NCI-H524 (cell line): Measurements from ENCODE around the gene PLEKHG4B.
"Not testable (repeated sequence)": the region's sequence is repeated elsewhere in the genome, so short reads cannot be mapped to it uniquely, and the experiment has no call there.

Source experiments
- DNase-seq, 2 experiments: peaks; one replicate each; lab custom pipeline; 2025; lab: John Stamatoyannopoulos, UW

PLEKHG4B gene

GRCh38 chr5:93221-93980 is 1.4 kb downstream of the PLEKHG4B start:
- no peak for DNase-seq

GRCh38 chr5:94113-94892 is 2.3 kb downstream of the PLEKHG4B start:
- no peak for DNase-seq

- no peak for DNase-seq
Measured at GRCh38 chr5:95241-95980, 3.4 kb downstream of the PLEKHG4B start.

GRCh38 chr5:96976-97660 is 5.2 kb downstream of the PLEKHG4B start:
- DNase-seq = no peak

GRCh38 chr5:99815-100214 is 7.8 kb downstream of the PLEKHG4B start:
- no peak for DNase-seq

- DNase-seq = no peak
Measured at GRCh38 chr5:102411-103043, 10.6 kb downstream of the PLEKHG4B start.

GRCh38 chr5:104106-104505 is 12.1 kb downstream of the PLEKHG4B start:
- DNase-seq = not testable (repeated sequence)

DNA sequence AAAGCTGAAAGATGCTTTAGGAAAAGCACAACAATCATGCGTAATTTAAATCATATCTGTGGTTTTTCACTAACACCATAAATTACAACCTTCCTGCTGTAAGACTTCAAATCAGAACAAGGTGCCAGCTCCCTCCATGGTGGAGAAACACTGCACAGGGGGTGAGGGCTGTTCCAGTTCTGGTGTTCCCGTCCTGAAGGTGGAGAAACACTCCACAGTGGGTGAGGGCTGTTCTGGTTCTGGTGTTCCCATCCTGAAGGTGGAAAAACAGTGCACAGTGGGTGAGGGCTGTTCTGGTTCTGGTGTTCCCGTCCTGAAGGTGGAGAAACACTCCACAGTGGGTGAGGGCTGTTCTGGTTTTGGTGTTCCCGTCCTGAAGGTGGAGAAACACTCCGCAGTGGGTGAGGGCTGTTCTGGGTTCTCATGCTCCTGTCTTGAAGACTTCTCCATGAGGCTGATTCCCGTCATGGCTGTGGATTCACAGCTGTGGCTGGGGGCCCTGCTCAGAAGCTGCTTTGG is 12.9 kb downstream of the PLEKHG4B start:
- DNase-seq = no peak

DNA sequence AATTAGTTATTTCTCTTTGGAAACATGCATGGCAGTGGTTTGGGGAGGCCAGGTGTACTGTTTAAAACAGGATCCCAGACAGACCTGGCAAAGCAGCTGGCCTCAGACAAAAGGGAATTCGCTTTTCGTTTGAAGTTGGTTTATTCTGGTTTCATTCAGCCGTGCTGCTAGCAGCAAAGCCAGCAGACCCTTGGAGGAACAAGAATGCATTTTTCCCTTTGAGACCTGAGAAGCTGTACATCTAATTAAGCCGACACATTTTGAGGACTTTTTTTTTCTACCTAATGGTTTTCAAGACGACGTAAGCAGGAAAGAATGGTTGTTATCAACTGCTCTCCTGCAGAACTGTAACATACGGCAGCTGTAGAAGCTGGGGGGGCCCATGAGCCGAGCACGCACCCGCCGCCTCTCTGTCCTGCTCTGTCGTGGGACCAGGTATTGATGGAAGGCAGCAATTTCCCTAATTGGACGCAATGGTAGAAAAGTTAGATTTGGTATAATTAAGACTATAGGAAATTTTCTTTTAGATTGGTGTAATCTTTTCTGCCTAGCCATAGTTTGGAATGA is 13.6 kb downstream of the PLEKHG4B start:
- no peak for DNase-seq

GRCh38 chr5:106587-106986 is 14.6 kb downstream of the PLEKHG4B start:
- no peak for DNase-seq

DNA sequence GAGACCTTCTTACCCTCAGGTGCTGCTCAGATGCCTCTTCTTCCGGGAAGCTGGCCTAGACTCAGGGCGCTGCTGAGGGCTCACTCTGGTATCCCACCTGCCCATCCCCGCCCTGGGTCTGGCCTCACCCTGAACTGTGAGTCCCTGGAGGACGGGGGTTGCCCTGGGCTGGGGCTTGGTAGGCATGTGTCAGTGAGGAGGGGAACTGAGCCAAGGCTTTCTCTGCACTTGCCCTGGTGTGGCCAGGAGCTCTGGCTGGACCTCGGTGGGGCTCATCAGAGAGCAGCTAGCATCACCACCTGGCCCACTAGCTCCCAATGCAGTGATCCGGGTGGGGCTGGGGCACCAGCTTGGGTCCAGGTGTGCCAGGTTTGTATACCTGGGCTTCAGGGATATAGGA is 15.6 kb downstream of the PLEKHG4B start:
- DNase-seq = no peak

- no peak for DNase-seq
Measured at GRCh38 chr5:109826-110225, 17.9 kb downstream of the PLEKHG4B start.

DNA sequence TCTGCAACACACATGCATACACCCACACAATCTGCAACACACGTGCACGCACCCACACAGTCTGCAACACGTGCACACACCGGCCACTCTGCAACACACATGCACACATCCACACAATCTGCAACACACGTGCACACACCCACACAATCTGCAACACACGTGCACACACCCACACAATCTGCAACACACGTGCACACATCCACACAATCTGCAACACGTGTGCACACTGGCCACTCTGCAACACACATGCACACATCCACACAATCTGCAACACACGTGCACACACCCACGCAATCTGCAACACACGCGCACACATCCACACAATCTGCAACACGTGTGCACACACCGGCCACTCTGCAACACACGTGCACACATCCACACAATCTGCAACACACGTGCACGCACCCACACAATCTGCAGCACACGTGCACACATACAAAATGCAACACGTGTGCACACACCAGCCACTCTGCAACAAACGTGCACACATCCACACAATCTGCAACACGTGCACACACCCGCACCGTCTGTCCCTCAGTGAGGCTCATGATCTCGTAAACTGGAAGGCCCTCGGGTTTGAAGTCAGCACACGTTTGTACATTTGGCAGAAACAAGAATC is 18.4 kb downstream of the PLEKHG4B start:
- DNase-seq = no peak

- DNase-seq = no peak
Measured at GRCh38 chr5:111171-111570, 19.2 kb downstream of the PLEKHG4B start.

DNA sequence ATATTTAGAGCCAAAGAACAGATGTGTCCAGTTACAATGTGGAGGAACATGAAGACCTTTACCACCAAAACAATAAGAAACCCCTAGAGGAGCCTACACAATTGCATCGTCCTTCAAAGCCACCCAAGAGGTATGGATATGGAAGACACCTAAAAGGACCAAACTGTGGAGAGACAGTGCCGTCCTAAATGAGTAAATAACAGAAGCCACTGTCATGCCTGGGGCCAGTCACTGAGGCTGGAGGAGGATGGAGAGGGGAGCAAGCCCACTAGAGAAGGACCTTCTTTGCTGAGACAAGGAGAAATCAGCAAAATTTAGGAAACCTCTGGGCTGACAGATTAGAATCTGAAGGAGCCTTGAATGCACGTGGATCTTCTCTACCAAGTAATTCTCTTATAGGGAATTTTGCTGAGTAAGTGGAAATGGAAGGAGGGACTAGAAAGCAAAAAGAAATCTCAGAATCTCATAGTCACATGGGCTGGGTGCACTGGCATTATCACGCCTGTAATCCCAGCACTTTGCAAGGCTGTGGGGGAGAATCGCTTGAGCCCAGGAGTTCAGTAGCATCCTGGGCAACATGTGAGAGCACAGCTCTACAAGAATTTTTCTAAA is 27.6 kb downstream of the PLEKHG4B start:
- no peak for DNase-seq

DNA sequence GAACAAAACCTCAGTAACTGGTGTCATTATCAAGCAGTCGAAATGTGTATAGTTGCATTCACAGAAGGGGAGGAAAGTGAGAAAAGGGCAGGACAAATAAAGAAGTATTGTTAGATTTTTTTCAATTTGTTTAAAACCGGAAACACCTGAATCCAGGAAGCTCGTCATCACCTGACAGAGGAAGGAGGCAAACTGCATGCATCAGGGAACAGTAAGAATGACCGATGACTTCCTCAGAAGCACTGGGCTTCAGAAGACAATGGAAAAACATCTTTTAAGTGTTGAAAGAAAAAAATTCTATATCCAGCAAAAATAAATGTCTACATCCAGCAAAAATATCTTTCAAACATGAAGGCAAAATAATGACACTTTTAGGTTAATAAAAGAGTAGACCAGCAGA is 29.5 kb downstream of the PLEKHG4B start:
- DNase-seq = no peak

DNA sequence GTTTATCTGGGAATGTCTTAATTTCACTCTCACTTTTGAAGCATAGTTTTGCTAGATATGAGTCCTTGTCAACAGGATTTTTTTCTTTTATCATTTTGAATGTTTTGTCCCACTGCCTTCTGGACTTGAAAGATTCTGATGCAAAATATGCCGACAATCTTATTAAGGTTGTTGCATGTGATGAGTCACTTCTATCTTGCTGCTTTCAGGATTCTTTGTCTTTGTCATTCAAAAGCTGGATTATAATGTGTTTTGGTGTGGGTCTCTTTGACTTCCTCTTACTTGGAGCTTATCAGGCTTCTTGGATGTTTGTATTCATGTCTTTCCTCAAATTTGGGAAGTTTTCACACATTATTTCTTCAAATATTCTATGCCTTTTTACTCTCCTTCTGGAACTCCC is 33.8 kb downstream of the PLEKHG4B start:
- no peak for DNase-seq

DNA sequence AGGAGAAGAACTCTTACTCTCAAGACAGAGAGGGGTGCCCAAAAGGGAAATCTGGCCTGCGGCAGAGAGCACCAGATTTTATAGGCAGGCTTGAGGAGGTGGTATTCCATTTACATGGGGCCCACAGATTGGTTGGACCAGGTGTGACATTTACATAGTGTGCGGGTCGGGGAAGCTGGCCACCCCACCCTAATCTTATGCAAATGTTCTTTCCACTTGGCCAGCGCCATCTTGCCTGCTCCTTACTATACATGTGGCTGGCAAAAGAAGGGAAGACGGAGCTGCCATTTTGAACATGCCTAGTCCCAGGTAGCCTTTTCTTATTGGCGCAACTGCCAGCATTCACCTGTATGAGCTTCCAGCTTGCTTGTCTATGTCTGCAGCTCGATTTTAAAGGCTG is 34.8 kb downstream of the PLEKHG4B start:
- no peak for DNase-seq

GRCh38 chr5:127886-128285 is 35.9 kb downstream of the PLEKHG4B start:
- no peak for DNase-seq

DNA sequence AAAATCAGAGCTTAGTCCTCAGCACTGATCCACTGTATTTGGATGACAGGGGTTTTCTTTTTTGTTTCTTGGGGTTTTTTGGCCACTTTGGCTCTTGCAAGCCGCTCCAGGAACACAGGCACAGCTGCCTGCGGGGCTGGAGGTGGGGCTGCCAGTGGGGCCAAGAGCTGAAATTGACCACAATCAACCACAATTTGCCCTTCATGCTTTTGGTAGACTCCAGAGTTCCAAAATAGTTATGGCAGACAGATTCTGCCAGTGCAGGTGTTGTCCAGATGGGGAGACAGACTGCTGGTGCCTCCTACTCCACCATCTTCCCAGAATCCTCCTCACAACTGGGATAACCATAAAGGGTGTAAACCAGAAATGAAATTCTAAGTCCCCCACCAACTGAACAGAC is 36.5 kb downstream of the PLEKHG4B start:
- no peak for DNase-seq
